ENCODE measurements around the gene RCAN2. TPM values are rescaled to one million over a fixed set of nuclear protein-coding genes. Genes with fewer than 3 reads are reported as not detected.

Gene RCAN2
- total and polyA plus RNA-seq, 2 donors (not counting 1 experiment from before 2014, with no cell fraction given): not detected

DNA sequence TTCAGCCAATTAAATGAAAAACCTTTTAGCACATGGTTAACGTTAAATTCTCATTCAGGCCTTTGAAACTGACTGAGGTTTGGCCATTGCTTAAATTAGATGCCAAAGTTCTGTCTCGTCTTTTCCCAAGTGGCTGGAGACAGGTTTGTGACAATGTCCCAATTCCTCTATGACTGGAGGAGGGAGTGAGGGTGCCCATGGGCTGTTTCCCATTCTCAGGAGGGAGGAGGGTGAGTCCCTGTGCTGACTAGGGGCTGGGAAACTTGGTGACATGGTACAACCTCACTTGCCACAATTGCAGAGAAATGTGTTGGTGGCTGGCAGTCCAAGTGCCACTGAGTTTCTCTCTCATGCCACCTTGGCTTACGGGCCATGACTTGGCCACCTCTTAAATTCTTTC, 256.5 kb downstream of the RCAN2 start:
- CTCF ChIA-PET: no interaction called here
- no peak overlapping the region for H3K4me3 Mint-ChIP-seq
- Histone ChIP-seq H3K4me2 (replicated peaks; ENCODE audit: low read depth, low read length, poor library complexity, severe bottlenecking) (no peak overlapping the region), H3K9ac (ENCODE audit: low read length) (no peak overlapping the region), H3K4me1 (ENCODE audit: control insufficient read depth in 2 of 2, insufficient read depth in 2 of 2, low read length in 2 of 2) (no peaks in the 10 kb centered on the region), H3K4me3 (ENCODE audit: control extremely low read depth in 1 of 5, extremely low read depth in 1 of 5, insufficient read depth in 1 of 5, low read depth in 2 of 5, low read length in 4 of 5) (no peak overlapping the region), H3K27me3 (replicated peaks in 1 of 4; ENCODE audit: control extremely low read depth in 1 of 4, control insufficient read depth in 3 of 4, insufficient read depth in 4 of 4, low read length in 3 of 4) (peaks cover 0 to 3% (median 0%) of the 10 kb centered on the region in 4 experiments), H3K27ac (ENCODE audit: low read length in 2 of 2) (no peak overlapping the region), H2AFZ (ENCODE audit: insufficient read depth, low read depth, low read length, poor library complexity, severe bottlenecking) (no peak overlapping the region), H3K9me3 (ENCODE audit: control extremely low read depth in 1 of 3, control insufficient read depth in 2 of 3, insufficient read depth in 1 of 3, low read length in 2 of 3) (peaks cover 0 to 12% (median 0%) of the 10 kb centered on the region in 3 donors), H3K79me2 (ENCODE audit: control insufficient read depth, insufficient read depth, low read length) (no peaks in the 10 kb centered on the region), H4K20me1 (ENCODE audit: control insufficient read depth, insufficient read depth, low read length, poor library complexity, severe bottlenecking) (no peaks in the 10 kb centered on the region), H3K36me3 (replicated peaks in 1 of 2; ENCODE audit: control extremely low read depth in 1 of 2, control insufficient read depth in 1 of 2, extremely low read depth in 1 of 2, insufficient read depth in 2 of 2, low read length in 1 of 2) (no peaks in the 10 kb centered on the region)
- POLR2A ChIA-PET: no interaction called here
- H3K4me1 Mint-ChIP-seq: no peaks in the 10 kb centered on the region
- WGBS (ENCODE audit: insufficient coverage): 90% methylated on average over 2 of the region's 3 CpGs
- ATAC-seq (ENCODE audit: low read depth): no peak
- DNase-seq: no peak
- TF ChIP-seq, protein P1, sequence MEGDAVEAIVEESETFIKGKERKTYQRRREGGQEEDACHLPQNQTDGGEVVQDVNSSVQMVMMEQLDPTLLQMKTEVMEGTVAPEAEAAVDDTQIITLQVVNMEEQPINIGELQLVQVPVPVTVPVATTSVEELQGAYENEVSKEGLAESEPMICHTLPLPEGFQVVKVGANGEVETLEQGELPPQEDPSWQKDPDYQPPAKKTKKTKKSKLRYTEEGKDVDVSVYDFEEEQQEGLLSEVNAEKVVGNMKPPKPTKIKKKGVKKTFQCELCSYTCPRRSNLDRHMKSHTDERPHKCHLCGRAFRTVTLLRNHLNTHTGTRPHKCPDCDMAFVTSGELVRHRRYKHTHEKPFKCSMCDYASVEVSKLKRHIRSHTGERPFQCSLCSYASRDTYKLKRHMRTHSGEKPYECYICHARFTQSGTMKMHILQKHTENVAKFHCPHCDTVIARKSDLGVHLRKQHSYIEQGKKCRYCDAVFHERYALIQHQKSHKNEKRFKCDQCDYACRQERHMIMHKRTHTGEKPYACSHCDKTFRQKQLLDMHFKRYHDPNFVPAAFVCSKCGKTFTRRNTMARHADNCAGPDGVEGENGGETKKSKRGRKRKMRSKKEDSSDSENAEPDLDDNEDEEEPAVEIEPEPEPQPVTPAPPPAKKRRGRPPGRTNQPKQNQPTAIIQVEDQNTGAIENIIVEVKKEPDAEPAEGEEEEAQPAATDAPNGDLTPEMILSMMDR (IDR thresholded peaks at IDR 0.05): no peak
- no peak for TF ChIP-seq EZH2 (IDR thresholded peaks at IDR 0.05; ENCODE audit: borderline replicate concordance, insufficient read depth, low read depth, low read length, poor library complexity, severe bottlenecking)
- H3K27ac Mint-ChIP-seq: no peak overlapping the region
- H3K9me3 Mint-ChIP-seq (ENCODE audit: insufficient read depth): no peaks in the 10 kb centered on the region
- intact Hi-C loops (cut with micrococcal nuclease): no loop called here
- peaks cover 9% of the 10 kb centered on the region for H3K27me3 Mint-ChIP-seq

DNA sequence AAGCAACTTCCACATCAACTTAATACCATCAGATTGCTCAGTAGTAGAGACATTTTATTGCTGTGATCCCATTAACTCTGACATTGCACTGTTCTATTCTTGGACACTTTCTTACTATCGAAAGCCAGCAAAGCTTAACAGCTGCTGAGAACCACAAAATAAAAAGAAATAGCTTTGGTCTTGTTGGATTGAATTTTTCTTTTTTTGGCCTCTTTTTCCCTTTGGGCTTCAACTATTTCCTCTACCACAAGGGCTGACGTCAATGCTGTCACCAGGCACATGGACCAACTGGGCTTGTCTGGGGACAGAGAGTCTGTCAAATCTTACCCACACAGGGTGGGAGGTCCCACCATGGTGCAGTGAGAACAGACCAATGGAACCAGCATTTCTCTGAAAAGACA, 257.1 kb downstream of the RCAN2 start:
- no peaks in the 10 kb centered on the region for H3K79me2 ChIP-seq (ENCODE audit: control insufficient read depth, insufficient read depth, low read length)
- no peak overlapping the region for H3K9ac ChIP-seq (ENCODE audit: low read length)
- Mint-ChIP-seq H3K27me3 (peaks cover 4% of the 10 kb centered on the region), H3K4me1 (no peaks in the 10 kb centered on the region), H3K9me3 (ENCODE audit: insufficient read depth) (no peaks in the 10 kb centered on the region), H3K27ac (no peak overlapping the region), H3K4me3 (no peak overlapping the region)
- H3K4me2 ChIP-seq (replicated peaks; ENCODE audit: low read depth, low read length, poor library complexity, severe bottlenecking): no peak overlapping the region
- no CpG with 5 or more reads among the region's 2 CpGs for WGBS (ENCODE audit: insufficient coverage)
- ChIA-PET CTCF (no interaction called here), POLR2A (interaction anchor here (0.7 kb wide), 1 partner anchor 61 kb away, joined by 4 read pairs; no protein-coding TSS in a partner anchor)
- H3K9me3 ChIP-seq (ENCODE audit: control extremely low read depth in 1 of 3, control insufficient read depth in 2 of 3, insufficient read depth in 1 of 3, low read length in 2 of 3): peaks cover 0 to 12% (median 0%) of the 10 kb centered on the region in 3 donors
- no peak overlapping the region for H2AFZ ChIP-seq (ENCODE audit: insufficient read depth, low read depth, low read length, poor library complexity, severe bottlenecking)
- DNase-seq (no peak), ATAC-seq (ENCODE audit: low read depth) (no peak)
- no peaks in the 10 kb centered on the region for H3K36me3 ChIP-seq (replicated peaks in 1 of 2; ENCODE audit: control extremely low read depth in 1 of 2, control insufficient read depth in 1 of 2, extremely low read depth in 1 of 2, insufficient read depth in 2 of 2, low read length in 1 of 2)
- H3K4me3 ChIP-seq (ENCODE audit: control extremely low read depth in 1 of 5, extremely low read depth in 1 of 5, insufficient read depth in 1 of 5, low read depth in 2 of 5, low read length in 4 of 5): no peak overlapping the region
- intact Hi-C loops (cut with micrococcal nuclease): no loop called here
- H4K20me1 ChIP-seq (ENCODE audit: control insufficient read depth, insufficient read depth, low read length, poor library complexity, severe bottlenecking): no peaks in the 10 kb centered on the region
- no peak overlapping the region for H3K27ac ChIP-seq (ENCODE audit: low read length in 2 of 2)
- TF ChIP-seq, protein P1 (IDR thresholded peaks at IDR 0.05): no peak
- no peak for TF ChIP-seq EZH2 (IDR thresholded peaks at IDR 0.05; ENCODE audit: borderline replicate concordance, insufficient read depth, low read depth, low read length, poor library complexity, severe bottlenecking)
- peaks cover 0 to 3% (median 0%) of the 10 kb centered on the region in 4 experiments for H3K27me3 ChIP-seq (replicated peaks in 1 of 4; ENCODE audit: control extremely low read depth in 1 of 4, control insufficient read depth in 3 of 4, insufficient read depth in 4 of 4, low read length in 3 of 4)
- H3K4me1 ChIP-seq (ENCODE audit: control insufficient read depth in 2 of 2, insufficient read depth in 2 of 2, low read length in 2 of 2): no peaks in the 10 kb centered on the region

Data from B cell (primary cell).